GM10266 (cell line): ENCODE measurements around the gene LHFPL2.

Source experiments
- DNase-seq: peaks from one replicate; pipeline ENCODE4 v3.0.0; 2012; ENCODE audit errors: extremely low spot score
- CTCF ChIP-seq: IDR thresholded peaks from 2 replicates; pipeline ENCODE4 v1.5.1; 2012; ENCODE audit warnings: mild to moderate bottlenecking, low read depth; ENCODE audit not compliant: control insufficient read depth, insufficient read depth; ENCODE audit errors: missing control alignments

Gene LHFPL2

GRCh38 chr5:78600687-78601414 lies 47.7 kb downstream of the LHFPL2 start:
- TF ChIP-seq CTCF: no peak
- no peak for DNase-seq

- no peak for TF ChIP-seq CTCF
- DNase-seq: no peak
These were observed 49.6 kb downstream of the LHFPL2 start for GRCh38 chr5:78598973-78599372.

- no peak for TF ChIP-seq CTCF
- DNase-seq: no peak
These were observed 50.6 kb downstream of the LHFPL2 start for GRCh38 chr5:78597974-78598371.

GRCh38 chr5:78597068-78597973 lies 51.3 kb downstream of the LHFPL2 start:
- no peak for DNase-seq
- TF ChIP-seq CTCF: no peak

- no peak for DNase-seq
- TF ChIP-seq CTCF: no peak
These were observed 53.1 kb downstream of the LHFPL2 start for GRCh38 chr5:78595458-78595921.

GRCh38 chr5:78594610-78595457 lies 53.7 kb downstream of the LHFPL2 start:
- DNase-seq: no peak

More at GRCh38 chr5:78594610-78595457, 53.7 kb downstream of the LHFPL2 start:
- no peak for TF ChIP-seq CTCF
